IMR-90 (cell line): ENCODE results near the gene ZNF525. TPM values are rescaled to one million over a fixed set of nuclear protein-coding genes. Genes with fewer than 3 reads are reported as not detected.
"Not testable (repeated sequence)": the region's sequence is repeated elsewhere in the genome, so short reads cannot be mapped to it uniquely, and the experiment has no call there.

Source experiments
- ATAC-seq: fragments of 200-7000 bp; cut with Tn5 transposase; 2 replicates; pipeline ENCODE4 v1.9.1; 2020; ENCODE audit warnings: low read depth, mild to moderate bottlenecking, moderate library complexity
- BruUV-seq: library from RNA; stranded (reverse); fragments of 400-500 nt; replicated peaks from 2 replicates; lab custom pipeline; 2021; lab: Mats Ljungman, UMichigan
- CTCF ChIA-PET: fragments of 300-600 bp; formaldehyde crosslinking; extraction: SDS; loops from one replicate; lab custom pipeline; 2021; ENCODE audit warnings: antibody characterized with exemption; lab: Yijun Ruan, JAX
- POLR2A ChIA-PET: fragments of 300-600 bp; sonication (Branson Sonifier 250); formaldehyde crosslinking; loops from one replicate; lab custom pipeline; 2022; ENCODE audit warnings: antibody characterized with exemption; ENCODE audit not compliant: unreplicated experiment; lab: Charles Lee
- DNase-seq: peaks from one replicate; pipeline ENCODE4 v3.0.0; 2013
- H2AFZ ChIP-seq: replicated peaks from 2 replicates; pipeline ENCODE3; 2013; ENCODE audit warnings: low read length, mild to moderate bottlenecking; ENCODE audit not compliant: poor library complexity
- H2AK5ac ChIP-seq: 2 replicates; pipeline ENCODE4 v1.6.1; 2013; ENCODE audit warnings: low read depth, low read length, inconsistent platforms
- H2AK9ac ChIP-seq: replicated peaks from 2 replicates; pipeline ENCODE3; 2013; ENCODE audit warnings: mild to moderate bottlenecking, low read depth, low read length, moderate library complexity; ENCODE audit not compliant: poor library complexity
- H2BK120ac ChIP-seq: 2 replicates; pipeline ENCODE4 v1.6.1; 2013; ENCODE audit warnings: low read depth, low read length, inconsistent platforms
- H2BK15ac ChIP-seq: 3 replicates; pipeline ENCODE4 v1.6.1; 2013; ENCODE audit warnings: low read depth, low read length, inconsistent platforms
- H2BK20ac ChIP-seq: 2 replicates; pipeline ENCODE4 v1.6.1; 2013; ENCODE audit warnings: low read depth, mild to moderate bottlenecking, inconsistent platforms, low read length, moderate library complexity
- H2BK5ac ChIP-seq: 2 replicates; pipeline ENCODE4 v1.6.1; 2013; ENCODE audit warnings: mild to moderate bottlenecking, low read depth, low read length, inconsistent platforms; ENCODE audit not compliant: poor library complexity, severe bottlenecking
- H3K14ac ChIP-seq: replicated peaks from 2 replicates; pipeline ENCODE4 v1.6.1; 2013; ENCODE audit warnings: low read depth, low read length, inconsistent platforms
- H3K18ac ChIP-seq: 2 replicates; pipeline ENCODE4 v1.6.1; 2013; ENCODE audit warnings: low read depth, low read length, control low read depth
- H3K23ac ChIP-seq: 2 replicates; pipeline ENCODE4 v1.6.1; 2013; ENCODE audit warnings: low read depth, low read length, inconsistent platforms
- H3K27ac ChIP-seq: 2 replicates; pipeline ENCODE4 v1.5.1; 2013; ENCODE audit warnings: mild to moderate bottlenecking, control low read depth, low read length; ENCODE audit not compliant: insufficient read depth
- H3K27me3 ChIP-seq: 2 replicates; pipeline ENCODE4 v1.6.1; 2013; ENCODE audit warnings: low read length; ENCODE audit not compliant: control insufficient read depth, insufficient read depth
- H3K36me3 ChIP-seq: 2 replicates; pipeline ENCODE4 v1.6.1; 2013; ENCODE audit warnings: low read length, mixed read lengths; ENCODE audit not compliant: control insufficient read depth, insufficient read depth
- H3K4ac ChIP-seq: 2 replicates; pipeline ENCODE4 v1.6.1; 2013; ENCODE audit warnings: low read depth, low read length, inconsistent platforms
- H3K4me1 ChIP-seq: 2 replicates; pipeline ENCODE4 v1.6.1; 2013; ENCODE audit warnings: low read length, mixed read lengths; ENCODE audit not compliant: control insufficient read depth, insufficient read depth
- H3K4me2 ChIP-seq: 2 replicates; pipeline ENCODE4 v1.6.1; 2013; ENCODE audit warnings: low read depth, mild to moderate bottlenecking, control low read depth, low read length, moderate library complexity
- H3K4me3 ChIP-seq: 2 replicates; pipeline ENCODE4 v1.5.1; 2013; ENCODE audit warnings: low read depth, mild to moderate bottlenecking, control low read depth, low read length, moderate library complexity; ENCODE audit not compliant: insufficient read depth
- H3K56ac ChIP-seq: 2 replicates; pipeline ENCODE4 v1.6.1; 2013; ENCODE audit warnings: low read length, inconsistent platforms; ENCODE audit not compliant: insufficient read depth; ENCODE audit errors: extremely low read depth
- H3K79me1 ChIP-seq, 2 experiments: 2 replicates each; pipeline ENCODE4 v1.6.1; 2013; ENCODE audit warnings: low read length in 2 of 2, inconsistent platforms in 1 of 2, low read depth in 1 of 2
- H3K9ac ChIP-seq: 2 replicates; pipeline ENCODE4 v1.6.1; 2013; ENCODE audit warnings: low read depth, low read length, control low read depth
- H3K9me1 ChIP-seq: 2 replicates; pipeline ENCODE4 v1.6.1; 2013; ENCODE audit warnings: low read length, inconsistent platforms; ENCODE audit not compliant: insufficient read depth
- H3K9me3 ChIP-seq: 2 replicates; pipeline ENCODE4 v1.6.1; 2013; ENCODE audit warnings: low read length; ENCODE audit not compliant: control insufficient read depth, insufficient read depth
- H4K20me1 ChIP-seq: 2 replicates; pipeline ENCODE4 v1.6.1; 2013; ENCODE audit warnings: low read length, inconsistent platforms; ENCODE audit not compliant: insufficient read depth
- H4K5ac ChIP-seq: 2 replicates; pipeline ENCODE4 v1.6.1; 2013; ENCODE audit warnings: mild to moderate bottlenecking, low read depth, low read length, control low read depth
- H4K8ac ChIP-seq, 2 experiments: 2 replicates each; pipeline ENCODE4 v1.6.1; 2013; ENCODE audit warnings: low read depth in 2 of 2, low read length in 2 of 2, control low read depth in 1 of 2, inconsistent platforms in 1 of 2
- H4K91ac ChIP-seq: 2 replicates; pipeline ENCODE4 v1.6.1; 2013; ENCODE audit warnings: low read depth, low read length, inconsistent platforms; ENCODE audit not compliant: insufficient read depth
- WGBS, 2 experiments: methylation state at CpG; one replicate each; pipeline versions ENCODE4 v1.1.5 to v1.1.7; 2013; ENCODE audit warnings: missing lambda C conversion rate in 2 of 2; ENCODE audit not compliant: insufficient read length in 1 of 2; ENCODE audit errors: extremely low coverage in 2 of 2; 5-methylcytosine and 5-hydroxymethylcytosine counted together
- dilution Hi-C: fragments of 300-500 bp; cut with HindIII; formaldehyde crosslinking; loops from one replicate; pipeline ENCODE4 v1.14.3; 2018; ENCODE audit warnings: low sequenced_read_pairs; ENCODE audit not compliant: unreplicated experiment
- in situ Hi-C: fragments of 300-500 bp; cut with MboI; formaldehyde crosslinking; loops from 3 replicates; pipeline ENCODE4 v1.14.3; 2019; ENCODE audit warnings: low sequenced_read_pairs, inconsistent platforms, mixed read lengths
- intact Hi-C: fragments of 100-400 bp; cut with micrococcal nuclease; formaldehyde crosslinking; loops from 2 replicates; pipeline ENCODE4 v1.10.0; 2022
- polyA plus RNA-seq, 3 experiments: library from polyadenylated mRNA; depleted of rRNA; stranded (reverse); fragments of >200 nt; gene quantifications; 2 replicates each; pipeline ENCODE4 v1.2.3, GENCODE V29; 2012; ENCODE audit warnings: low replicate concordance in 1 of 3
- total RNA-seq: library from RNA; depleted of rRNA; stranded (reverse); fragments of >200 nt; gene quantifications from 2 replicates; pipeline ENCODE4 v1.2.3, GENCODE V29; 2012

The ZNF525 gene
- total and polyA plus RNA-seq, 2 of the 4 experiments (the other 2 are of a cell fraction), result 1.4 to 4.5 TPM

GRCh38 chr19:53397918-53398317, 32.4 kb downstream of the ZNF525 start:
- H3K18ac ChIP-seq, H3K9me3 ChIP-seq, H3K14ac ChIP-seq, H2AK9ac ChIP-seq, H3K9ac ChIP-seq, H4K20me1 ChIP-seq, H2BK5ac ChIP-seq, H2BK120ac ChIP-seq, H3K4ac ChIP-seq, H4K8ac ChIP-seq, H3K9me1 ChIP-seq, CTCF ChIA-PET, H2BK15ac ChIP-seq, in situ Hi-C loops, H3K23ac ChIP-seq, H4K91ac ChIP-seq, H4K5ac ChIP-seq, DNase-seq, H3K4me2 ChIP-seq, BruUV-seq, POLR2A ChIA-PET, H3K79me1 ChIP-seq, H3K27me3 ChIP-seq, H2AK5ac ChIP-seq, H3K4me3 ChIP-seq, ATAC-seq, H3K27ac ChIP-seq, H2AFZ ChIP-seq, H2BK20ac ChIP-seq, dilution Hi-C loops, H3K56ac ChIP-seq, H3K4me1 ChIP-seq: not testable (repeated sequence)
- H3K36me3 ChIP-seq, result peaks cover 32% of the 10 kb centered on the region
- WGBS, 2 experiments, result no CpG with 5 or more reads among the region's 1 CpG
- intact Hi-C loops, result loop anchor here (10.0 kb wide), 1 partner anchor 203 kb away; the partner anchor contains the start of gene ZNF665
